GM19239 (cell line): Measurements from ENCODE around the gene LAMB3.
A peak's percentile ranks its signal among the peaks of the same experiment; 100 is the strongest.

ENCODE experiments used
- DNase-seq: peaks from one replicate; pipeline ENCODE4 v3.0.0; 2011; ENCODE audit warnings: low spot score; ENCODE audit not compliant: insufficient read length
- FAIRE-seq: peaks from 2 replicates; lab custom pipeline; 2011; peaks lifted over from hg19 to GRCh38; lab: Jason Lieb, UNC

The LAMB3 gene

DNA sequence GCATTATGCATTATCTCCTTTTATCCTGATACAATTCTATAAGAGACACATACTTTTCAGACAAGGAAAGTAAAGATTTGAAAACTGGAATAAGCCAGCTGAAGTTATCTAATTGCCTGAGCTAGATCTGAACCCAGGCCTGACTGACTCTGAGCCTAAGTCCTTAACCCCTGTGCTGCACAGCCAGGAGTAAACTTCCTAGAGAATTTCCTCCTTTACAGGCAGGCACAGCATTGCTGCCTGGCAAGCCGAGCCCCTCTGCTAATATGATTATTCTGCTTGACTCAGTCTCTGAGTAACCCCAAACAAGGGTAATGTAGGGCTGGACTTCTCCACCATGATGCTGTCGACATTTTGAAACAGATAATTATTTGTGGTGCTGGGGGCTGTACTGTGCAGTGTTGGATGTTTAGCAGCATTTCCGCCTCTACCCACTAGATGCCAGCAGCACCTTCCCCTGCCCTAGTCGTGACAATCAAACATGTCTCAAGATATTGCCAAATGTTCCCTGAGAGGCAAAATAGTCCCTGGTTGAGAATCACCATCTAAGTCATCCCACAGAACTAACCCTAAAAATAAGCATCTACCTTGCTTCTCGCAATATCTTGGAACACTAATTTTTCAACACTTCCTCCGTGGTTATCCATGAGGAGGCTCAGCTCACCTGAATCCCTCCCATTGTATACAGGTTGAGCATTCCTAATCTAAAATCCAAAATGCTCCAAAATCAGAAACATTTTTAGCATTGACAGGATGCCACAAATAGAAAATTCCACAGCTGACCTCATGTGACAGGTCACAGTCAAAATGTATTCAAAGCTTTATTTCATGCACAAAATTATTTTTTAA lies 50.2 kb downstream of the LAMB3 start:
- FAIRE-seq (peak; percentile 70), DNase-seq (no peak)

DNA sequence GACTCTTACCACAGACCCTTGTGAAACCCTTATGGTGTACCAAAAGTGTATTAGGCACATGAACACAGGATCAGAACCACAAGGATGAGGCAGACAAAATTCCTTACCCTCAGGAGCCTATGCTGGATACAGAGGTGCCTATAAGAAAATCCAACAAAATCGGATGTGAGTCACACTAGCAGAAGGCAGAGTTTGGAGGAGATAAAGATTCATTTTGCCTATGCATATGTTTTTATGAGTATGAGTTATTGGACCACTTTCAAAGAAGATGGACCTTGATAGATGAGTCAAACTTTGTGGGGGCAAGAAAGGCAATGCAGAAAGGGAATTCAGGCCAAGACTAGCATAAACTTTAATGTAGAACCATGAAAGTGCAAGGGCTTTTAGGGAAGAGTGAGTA lies 51.7 kb downstream of the LAMB3 start:
- FAIRE-seq (no peak), DNase-seq (no peak)

DNA sequence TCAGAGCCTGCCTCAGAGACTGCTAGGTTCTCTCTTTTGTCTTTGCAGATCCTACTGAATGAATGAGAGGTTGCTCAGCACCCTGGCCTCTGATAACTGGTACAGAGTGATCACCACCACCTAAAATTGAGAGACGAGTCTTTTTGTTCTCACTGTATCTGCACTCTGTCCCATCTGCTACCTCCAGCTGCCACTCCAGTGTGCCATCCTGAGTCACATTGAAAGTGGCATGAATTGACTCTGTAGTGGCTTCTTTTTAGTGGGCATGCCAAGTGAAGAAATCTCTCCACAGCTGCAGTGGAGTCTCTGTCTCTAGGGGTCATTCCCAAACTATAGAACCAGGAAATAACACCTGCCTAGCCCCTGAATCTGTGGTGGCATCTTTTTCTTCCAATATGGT lies 54.0 kb downstream of the LAMB3 start:
- DNase-seq (no peak), FAIRE-seq (no peak)

DNA sequence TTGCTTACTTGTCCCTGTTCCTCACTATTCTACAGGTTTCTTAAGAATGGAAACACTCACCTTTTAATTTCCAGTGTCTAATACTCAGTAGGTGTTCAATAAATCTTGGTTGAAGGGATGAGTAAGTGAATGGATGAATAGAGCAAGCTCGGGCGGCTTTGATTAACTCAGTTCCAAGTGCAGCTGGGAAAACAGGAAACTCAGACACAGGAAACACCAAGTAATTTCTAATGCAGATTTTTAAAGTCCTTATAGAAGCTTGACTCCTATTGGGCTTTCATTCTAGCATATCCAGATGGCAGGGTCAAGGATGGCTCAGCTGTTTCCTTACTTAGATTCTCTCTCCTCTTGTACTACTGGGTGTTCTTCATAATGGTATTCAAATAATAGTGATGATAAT lies 54.7 kb downstream of the LAMB3 start:
- DNase-seq: no peak
- FAIRE-seq: no peak

DNA sequence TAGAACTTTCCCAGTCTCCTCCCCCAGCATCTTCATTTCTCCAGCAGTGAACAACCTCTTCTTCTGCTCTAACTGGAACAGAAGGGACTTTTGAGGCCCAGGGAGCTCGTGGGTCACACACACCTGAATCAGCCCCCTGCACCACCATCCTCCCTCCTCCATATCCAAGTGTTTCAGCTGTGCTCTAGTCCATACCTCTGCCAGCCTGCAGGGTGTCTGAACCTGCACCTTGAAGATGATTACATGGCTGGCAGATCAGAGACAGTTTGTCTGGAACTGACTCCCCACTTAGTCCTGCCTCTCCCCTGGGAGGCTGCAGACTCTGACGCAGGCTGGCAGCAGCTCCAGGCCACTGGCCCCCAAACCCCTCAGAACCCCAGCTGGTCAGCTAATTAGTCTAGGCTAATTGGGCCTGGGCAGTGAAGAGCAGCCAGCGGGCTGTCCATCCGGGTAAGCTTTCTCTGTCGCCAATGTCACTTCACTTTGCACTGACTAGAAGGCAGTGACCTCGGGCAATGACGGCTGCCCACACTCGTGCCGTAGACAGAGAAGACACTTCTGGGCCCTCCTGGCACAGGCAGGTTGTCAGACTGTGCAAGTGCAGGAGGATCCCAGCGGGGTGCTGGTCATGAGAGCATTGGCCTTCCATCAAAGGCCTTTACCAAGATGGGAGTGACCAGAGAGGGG lies 56.5 kb downstream of the LAMB3 start:
- DNase-seq: no peak
- no peak for FAIRE-seq

DNA sequence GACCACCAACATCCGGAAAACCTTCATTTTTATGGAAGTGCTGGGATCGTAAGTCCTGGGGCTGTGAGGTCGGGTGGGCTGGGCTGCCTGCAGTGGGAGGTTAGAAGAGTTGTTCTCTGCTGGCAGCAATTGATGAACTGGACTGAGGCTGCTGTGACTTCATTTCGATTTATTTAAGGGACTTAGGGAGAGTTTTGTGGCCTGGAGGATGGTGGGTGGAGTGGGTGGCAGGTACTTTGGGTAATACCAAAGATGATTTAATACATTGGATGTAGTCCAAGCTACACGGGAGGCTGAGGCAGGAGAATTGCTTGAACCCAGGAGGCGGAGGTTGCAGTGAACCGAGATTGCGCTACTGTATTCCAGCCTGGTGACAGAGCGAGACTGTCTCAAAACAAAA lies 57.2 kb downstream of the LAMB3 start:
- FAIRE-seq (no peak), DNase-seq (no peak)

DNA sequence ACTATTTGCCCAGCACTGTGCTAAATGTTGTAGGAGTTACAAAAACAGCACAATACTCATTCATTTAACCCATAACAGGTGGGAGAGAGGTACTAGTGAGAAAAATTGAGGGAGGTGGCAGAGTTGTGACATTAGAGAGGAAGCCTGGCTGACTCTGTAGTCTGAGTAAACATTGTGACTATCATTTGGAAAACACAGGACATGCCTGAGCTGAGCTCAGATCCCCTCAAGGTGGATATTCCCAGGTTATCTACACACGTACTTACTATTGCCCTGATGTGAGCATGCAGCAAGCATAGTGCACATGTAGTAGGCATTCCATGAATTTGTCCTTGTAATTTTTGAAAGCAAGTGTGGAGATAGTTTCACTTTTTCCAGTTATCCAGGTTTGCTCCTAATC lies 57.8 kb downstream of the LAMB3 start:
- FAIRE-seq (no peak), DNase-seq (no peak)

DNA sequence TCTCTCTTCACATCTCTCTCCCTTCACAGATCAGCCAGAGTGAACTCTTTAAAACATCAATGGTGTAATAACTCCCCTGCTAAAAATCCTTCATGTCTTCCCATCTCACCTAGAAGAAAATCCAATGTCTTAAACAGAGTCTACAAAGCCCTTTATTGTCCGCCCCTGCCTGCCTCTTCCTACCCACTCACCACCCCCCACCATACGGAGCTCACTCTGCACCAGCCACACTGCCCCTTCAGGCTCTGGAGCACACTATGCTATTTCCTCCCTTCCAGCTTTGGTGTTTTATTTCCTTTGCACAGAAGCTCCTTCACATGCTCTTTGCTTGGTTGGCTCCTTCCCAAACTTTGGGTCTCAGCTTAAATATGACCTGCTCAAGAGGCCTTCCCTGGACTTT lies 58.5 kb downstream of the LAMB3 start:
- no peak for DNase-seq
- no peak for FAIRE-seq

DNA sequence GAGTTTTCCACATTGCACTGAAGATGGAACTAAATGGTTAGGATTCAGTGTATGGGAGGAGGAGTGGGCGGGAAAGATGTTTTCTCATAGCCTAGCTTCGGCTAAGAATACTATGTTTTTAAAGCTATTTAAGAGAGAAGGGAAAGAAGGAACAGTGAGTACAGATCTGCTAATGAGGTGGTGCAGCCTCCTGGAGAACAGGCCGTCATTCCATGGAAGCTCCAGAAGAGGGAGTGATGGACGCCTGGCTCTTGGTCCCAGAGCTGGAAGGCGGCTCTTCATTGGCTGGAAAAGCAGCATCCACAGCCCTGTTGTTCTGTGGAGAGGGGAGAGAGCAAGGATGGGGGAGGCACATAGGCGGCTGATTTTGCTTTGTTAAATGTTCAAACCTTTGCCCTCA lies 61.8 kb downstream of the LAMB3 start:
- DNase-seq (no peak), FAIRE-seq (no peak)

DNA sequence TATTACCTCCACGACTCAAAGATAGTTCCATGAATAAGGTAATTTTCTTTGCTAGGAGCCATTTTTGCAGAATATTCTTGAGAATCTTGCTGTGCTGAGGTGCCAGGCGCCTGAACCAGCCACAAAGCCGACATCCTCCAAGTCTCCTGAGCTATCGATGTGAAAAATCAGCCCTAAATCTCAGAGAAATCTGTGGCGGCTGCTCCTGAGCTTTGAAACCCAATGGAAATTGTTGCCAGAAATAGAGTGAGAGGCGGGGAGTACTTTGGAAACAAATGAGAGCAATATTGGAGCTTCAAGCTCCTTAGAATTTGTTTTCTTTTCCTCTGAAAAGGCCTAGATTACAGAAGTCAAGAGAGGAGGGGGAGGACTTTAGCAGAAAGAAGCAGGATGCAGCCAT lies 62.4 kb downstream of the LAMB3 start:
- FAIRE-seq: no peak
- DNase-seq: no peak

DNA sequence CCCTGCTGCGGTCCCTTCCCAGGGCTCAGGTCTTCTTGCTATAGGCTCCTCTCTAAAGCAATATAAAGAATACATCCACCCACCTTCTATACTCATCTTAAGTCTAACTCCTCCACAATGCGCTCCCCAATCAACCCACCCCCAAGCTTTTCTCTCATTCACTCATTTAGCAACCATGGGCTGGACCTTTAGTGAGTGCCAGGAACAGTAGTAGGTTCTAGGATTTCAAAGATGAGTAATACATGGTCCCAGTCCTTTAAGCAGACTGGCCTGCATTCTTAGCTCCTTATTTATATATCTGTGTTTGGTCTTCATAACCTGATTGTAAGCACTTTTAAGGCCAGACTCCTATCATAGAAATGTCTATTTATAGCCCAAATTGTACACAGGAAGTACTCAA lies 62.8 kb downstream of the LAMB3 start:
- DNase-seq (no peak), FAIRE-seq (no peak)

DNA sequence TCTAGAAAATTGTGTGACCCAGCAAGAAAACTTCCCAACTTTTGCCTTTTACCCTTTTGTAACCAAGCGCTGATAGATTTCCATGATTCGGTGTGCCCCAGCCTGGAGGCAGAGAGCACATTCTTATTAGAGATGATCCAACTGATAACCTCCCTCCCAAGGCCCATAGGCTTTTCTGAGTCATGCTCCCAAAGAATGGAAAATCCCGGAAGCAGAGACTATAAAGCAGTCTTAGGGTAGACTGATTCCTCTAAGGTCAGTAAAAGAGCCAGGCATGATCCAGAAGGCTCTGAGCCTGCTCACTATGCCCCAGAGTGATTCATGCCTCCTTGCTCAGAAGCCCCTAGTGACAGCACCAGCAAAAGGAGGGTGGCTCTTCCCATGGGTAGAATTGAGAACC lies 64.4 kb downstream of the LAMB3 start:
- FAIRE-seq (no peak), DNase-seq (no peak)

DNA sequence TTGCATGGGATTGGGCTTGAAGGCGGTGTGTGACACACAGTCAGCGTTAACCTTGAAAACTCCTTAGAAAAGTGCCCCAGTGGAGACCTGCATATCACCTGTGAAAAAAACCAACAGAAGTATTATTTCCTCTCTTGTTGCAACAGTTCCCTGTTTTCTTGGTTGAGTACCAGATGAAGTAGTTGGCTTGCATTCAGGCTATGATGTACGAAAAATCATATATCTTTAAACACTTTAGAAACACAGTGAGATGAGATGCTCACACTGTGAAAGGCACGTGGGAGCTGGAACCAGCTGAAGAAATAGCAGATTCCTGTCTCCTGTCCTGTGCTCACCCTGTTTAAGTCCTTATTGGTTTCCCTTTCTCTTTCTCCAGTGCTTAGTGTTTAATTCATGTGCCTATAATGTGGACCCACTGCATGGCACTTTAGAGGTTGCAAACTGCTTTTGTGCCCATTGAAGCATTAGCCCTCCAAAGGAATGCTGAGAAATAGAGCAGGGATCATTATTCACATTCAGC lies 65.9 kb downstream of the LAMB3 start:
- FAIRE-seq: no peak
- no peak for DNase-seq

DNA sequence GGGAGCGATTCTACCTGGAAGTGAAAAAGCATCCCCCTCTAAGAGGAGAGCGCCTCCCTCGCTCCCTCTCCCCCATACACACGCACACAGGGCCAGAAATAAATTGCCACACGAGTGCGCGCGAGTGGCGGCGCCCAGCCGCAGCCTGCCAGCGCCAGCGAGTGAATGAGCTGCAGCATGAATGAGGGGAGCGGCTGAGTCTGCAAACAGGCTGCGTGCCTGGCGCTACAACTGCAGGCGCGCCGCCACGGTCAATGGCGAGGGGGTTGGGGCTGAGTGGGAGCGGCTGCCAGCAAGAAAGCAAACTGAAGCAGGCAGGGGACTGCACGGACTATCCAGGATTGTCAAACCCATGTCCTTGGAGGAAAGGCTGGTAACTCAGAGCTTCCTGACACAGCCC lies 66.6 kb downstream of the LAMB3 start:
- no peak for DNase-seq
- FAIRE-seq: no peak

DNA sequence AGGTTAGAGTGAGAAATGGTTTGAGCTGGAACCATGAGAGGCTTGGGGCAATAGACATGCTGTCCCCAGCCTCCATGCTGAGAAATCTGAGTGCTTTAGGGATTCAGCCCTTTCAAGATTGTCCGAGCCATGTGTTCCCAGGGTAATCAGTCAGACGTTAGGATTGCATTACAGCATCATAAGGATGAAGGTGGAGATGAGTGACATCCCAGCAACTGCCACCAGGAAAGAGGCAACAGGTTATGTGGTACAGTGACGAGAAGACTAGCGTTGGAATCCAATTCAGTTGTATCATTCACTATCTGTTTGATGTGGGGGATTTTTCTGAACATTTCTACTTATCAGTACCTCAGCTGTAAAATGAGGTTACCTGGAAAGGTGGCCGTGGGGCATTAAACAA lies 67.0 kb downstream of the LAMB3 start:
- no peak for DNase-seq
- FAIRE-seq: no peak

DNA sequence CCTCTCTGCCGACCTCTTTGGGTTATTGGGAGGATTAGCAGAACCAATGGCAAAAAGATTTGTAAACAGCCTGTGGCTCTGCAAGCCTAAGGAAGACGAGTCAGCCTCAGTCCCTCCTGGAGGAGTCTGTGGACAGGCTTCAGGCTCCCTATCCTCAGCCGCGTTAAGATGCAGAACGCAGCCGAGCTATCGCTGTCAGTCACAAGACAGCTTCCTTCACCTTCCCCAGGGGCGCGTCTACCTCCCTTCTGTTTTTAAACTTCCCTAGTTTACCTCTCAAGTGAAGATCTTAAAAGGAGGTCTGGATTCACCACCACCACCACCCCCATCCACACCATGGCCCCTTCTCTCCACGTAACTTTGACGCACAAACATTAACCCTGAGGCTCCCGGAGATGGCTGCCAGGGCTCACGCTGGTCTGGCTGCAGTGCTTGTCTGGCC lies 68.0 kb downstream of the LAMB3 start:
- FAIRE-seq: no peak
- DNase-seq: no peak

DNA sequence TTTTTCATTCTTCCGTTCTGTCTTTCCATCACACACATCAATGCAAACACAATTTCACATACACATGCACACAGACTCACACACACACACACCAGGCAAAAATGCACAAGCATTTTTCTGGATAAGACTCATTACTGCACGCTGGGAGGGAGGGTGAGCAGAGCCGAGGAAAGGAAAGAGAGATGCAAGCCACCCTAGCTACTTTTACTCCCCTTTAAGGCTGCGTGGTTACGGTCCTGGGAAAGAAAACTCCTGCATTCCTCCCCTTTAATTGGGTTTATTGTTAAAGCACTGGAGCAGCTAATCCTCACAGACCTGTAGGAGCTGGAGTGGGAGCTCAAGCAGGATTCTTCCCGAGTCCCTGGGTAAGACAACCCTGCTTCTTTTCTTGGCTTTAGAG lies 68.8 kb downstream of the LAMB3 start, which contains the start of gene CAMK1G:
Gene CAMK1G (plus strand): TSS at position 307 of the 400 bp plus-strand sequence. CDS start 11,270 bp downstream, outside the sequence.
- no peak for FAIRE-seq
- DNase-seq: no peak

DNA sequence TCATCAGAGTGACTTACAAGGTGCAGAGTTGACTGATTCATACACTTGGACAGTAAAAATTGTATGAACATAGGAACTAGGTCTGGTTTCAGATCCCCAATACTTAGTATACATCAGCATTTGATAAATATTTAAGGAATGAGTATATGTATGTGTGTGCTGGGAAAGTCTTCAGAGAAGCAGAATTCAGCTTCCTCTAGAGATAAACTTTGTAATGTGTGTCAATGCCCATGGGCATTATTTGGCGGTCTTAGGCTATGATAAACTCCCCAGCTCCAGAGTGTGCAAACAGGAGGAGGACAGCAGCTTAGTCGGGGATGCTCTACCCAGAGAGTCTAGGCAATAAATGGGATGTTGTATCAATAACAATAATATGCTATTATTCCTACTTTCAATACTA lies 71.6 kb downstream of the LAMB3 start:
- FAIRE-seq: no peak

DNA sequence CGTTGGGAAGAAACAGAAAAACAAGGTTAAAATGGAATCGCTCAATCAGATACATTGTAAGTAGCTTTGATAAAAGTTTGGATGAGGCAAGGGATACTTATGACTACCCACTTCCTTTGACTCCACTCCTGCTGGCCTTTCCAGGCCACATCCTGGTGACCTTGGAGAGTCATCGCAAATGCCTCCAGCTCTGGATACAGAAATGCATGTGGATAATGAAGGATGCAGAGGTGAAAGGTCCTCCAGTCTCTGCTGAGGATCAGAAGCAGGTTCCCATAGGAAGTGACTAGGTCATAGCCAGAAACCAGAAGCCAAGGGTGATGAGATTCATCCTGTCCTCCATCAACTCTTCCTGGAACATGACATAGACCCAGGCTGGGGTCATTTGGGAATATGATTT lies 74.9 kb downstream of the LAMB3 start:
- FAIRE-seq: no peak
- DNase-seq: no peak

More for the DNA sequence above, 71.6 kb downstream of the LAMB3 start:
- DNase-seq: no peak

DNA sequence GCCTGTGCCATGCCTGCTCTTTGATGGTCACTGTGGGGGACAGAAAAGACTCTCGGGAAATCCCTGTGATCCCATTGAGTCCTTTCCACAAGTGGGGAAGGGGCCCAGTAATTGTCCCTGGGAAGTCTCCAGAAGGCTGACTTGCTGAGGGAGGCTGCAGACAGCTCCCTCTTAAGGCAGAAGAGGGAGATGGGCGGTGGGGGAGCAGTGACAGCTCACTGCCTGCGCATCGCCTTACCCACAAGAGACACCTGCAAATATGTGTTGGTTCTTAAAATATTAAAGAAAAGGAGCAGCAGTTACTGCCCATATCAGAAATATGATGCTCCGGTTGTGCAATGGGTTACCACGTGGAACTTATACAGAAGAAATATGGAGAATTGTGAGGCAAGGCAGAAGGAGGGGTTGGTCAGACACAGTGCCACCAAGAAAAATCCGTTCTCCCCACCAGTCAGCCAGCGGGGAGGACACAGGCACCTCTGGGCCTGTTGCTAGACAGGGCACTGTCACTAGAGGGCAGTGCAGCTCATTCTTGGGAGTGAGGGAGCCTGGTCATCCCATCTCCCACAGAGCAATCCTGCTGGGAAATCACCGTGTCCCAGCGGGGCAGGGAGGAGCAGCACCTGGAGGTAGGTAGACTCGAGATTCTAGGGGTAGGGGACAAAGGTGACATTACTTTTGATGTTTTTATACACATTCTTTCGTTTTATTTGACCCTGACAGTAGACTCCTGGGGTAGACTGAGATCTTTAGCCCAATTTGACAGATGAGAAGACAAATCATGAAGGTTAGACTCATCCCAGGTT lies 75.6 kb downstream of the LAMB3 start:
- FAIRE-seq (peak; percentile 82), DNase-seq (peak; percentile 59)

DNA sequence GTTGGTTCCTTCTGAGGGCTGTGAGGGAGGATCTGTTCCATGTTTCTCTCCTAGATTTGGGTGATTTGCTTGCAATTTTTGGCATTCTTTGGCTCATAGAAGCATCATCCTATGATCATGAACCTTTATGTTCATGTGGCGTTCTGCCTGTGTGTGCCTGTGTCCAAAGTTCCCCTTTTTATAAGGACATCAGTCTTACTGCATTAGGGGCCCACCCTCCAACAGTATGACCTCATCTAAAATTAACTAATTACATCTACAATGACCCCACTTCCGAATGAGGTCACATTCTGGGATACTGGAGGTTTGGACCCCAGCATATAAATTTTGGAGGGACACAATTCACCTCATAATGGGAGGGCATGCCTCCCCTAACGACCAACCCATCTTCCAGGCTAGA lies 81.5 kb downstream of the LAMB3 start:
- no peak for DNase-seq
- FAIRE-seq: no peak
